Measurements from ENCODE around the gene ZNF672. TPM values are rescaled to one million over a fixed set of nuclear protein-coding genes. Genes with fewer than 3 reads are reported as not detected.

ZNF672 gene
- total and polyA plus RNA-seq, 2 experiments from 2014 or later = 10.3 to 39.7 TPM

GRCh38 chr1:248841702-248842395 is 3.8 kb downstream of the ZNF672 start:
- Histone ChIP-seq H3K27ac (ENCODE audit: low read depth) (no peak overlapping the region), H3K27me3 (ENCODE audit: insufficient read depth) (peaks cover 16% of the 10 kb centered on the region), H2AFZ (no peak overlapping the region), H4K20me1 (replicated peaks; ENCODE audit: insufficient read depth) (peaks cover 21% of the 10 kb centered on the region), H3K9me2 (ENCODE audit: insufficient read depth) (no peaks in the 10 kb centered on the region), H3K4me2 (no peak overlapping the region), H3K79me2 (replicated peaks; ENCODE audit: insufficient read depth) (no peaks in the 10 kb centered on the region; the same call in 1 of the 2 replicates), H3K4me1 (ENCODE audit: insufficient read depth) (peaks cover 14% of the 10 kb centered on the region), H3F3A (replicated peaks; ENCODE audit: low read depth) (peaks cover 8% of the 10 kb centered on the region), H3K36me3 (ENCODE audit: insufficient read depth) (no peaks in the 10 kb centered on the region), H3K4me3 (no peak overlapping the region)
- Mint-ChIP-seq H3K27me3 (ENCODE audit: insufficient read depth, low read depth, poor library complexity) (peaks cover 7% of the 10 kb centered on the region), H3K27ac (no peak overlapping the region), H3K4me1 (peaks cover 9% of the 10 kb centered on the region), H3K36me3 (ENCODE audit: low read depth) (peaks cover 20% of the 10 kb centered on the region), H3K4me3 (no peak overlapping the region), H3K9me3 (no peaks in the 10 kb centered on the region)
- ATAC-seq = no peak
- no peak for TF ChIP-seq ZNF462 (CRISPR knock-in tag; IDR thresholded peaks at IDR 0.05)
- TF ChIP-seq CTCF (conservative IDR thresholded peaks at IDR 0.05; ENCODE audit: low read depth in 2 of 2) = peak; percentile 72 to 81
- DNase-seq (ENCODE audit: low spot score) = peak; percentile 74
